Stimulated activated CD4-positive, alpha-beta T cell treated with anti-CD3 and anti-CD28 coated beads, Interleukin-4, amount 100 ng/mL, for 48 hours (primary cell): ENCODE results near the gene SMCO2.

Source experiments
- DNase-seq, 2 donors: peaks; one replicate each; pipeline ENCODE4 v3.0.0-alpha.2; 2020; ENCODE audit warnings: low read depth in 2 of 2

Gene SMCO2

DNA sequence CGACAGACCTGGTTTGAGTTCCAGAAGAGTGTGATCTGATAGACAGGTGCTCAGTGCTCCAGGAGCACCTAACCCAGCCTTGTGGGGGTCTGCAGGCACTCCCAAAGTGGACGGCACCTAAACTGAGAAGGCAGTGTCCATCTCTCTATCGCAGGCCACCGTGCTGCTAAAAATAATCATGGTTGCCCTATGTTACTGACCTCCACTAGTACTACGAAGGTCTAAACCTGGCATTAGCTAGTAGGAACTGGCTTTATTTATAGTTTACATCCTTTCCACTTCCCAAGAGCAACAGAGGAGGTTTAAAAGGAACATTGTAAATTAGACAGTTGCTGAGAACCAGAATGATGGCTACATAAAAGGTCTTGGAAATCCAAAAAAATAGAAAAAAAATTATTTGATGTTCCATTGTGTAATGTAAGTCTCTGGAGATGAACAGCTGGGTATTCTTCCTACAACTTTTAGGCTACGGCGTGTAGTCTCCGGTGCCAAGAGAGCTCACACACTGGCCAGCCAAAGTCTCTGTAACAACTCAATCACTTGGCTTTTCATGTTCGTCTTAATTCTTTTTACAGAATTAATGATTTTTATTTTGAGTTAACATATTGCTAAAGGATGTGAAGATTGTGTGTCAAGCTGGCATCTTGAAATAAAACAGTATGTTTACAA is 104.8 kb downstream of the SMCO2 start:
- DNase-seq: no peak
